LNCAP (cell line): ENCODE data around the gene LMF2.

ENCODE experiments used
- TF ChIP-seq, protein P1 (sequence below): fragments of 450-650 bp; IDR thresholded peaks from 2 replicates; pipeline ENCODE4 v1.5.1; 2017; ENCODE audit warnings: mild to moderate bottlenecking

Gene LMF2

DNA sequence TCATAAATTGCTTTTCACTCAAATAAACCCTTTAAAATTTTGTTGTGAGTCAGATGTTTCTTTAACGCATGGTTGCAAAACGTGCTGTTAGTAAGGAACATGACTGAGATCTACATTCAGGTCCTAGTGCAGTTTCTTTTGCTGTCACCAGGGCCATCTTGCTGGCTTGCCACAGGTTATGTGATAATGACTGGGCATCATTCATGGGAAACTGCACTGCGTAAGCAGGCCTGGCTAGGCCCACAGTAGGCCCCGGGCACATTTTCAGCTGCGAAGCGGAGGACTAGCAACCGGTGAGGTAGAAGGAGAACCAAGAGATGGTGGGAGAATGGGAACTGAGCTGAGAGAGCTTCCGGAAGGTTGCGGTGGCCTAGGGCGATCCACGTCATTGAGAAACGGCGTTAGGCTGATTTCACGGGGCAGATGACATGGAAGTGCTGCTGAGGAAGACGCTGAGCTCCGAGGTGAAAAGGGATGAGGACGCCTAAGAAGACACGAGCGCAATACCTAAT lies 35.0 kb upstream of the LMF2 start:
- TF ChIP-seq, protein P1, sequence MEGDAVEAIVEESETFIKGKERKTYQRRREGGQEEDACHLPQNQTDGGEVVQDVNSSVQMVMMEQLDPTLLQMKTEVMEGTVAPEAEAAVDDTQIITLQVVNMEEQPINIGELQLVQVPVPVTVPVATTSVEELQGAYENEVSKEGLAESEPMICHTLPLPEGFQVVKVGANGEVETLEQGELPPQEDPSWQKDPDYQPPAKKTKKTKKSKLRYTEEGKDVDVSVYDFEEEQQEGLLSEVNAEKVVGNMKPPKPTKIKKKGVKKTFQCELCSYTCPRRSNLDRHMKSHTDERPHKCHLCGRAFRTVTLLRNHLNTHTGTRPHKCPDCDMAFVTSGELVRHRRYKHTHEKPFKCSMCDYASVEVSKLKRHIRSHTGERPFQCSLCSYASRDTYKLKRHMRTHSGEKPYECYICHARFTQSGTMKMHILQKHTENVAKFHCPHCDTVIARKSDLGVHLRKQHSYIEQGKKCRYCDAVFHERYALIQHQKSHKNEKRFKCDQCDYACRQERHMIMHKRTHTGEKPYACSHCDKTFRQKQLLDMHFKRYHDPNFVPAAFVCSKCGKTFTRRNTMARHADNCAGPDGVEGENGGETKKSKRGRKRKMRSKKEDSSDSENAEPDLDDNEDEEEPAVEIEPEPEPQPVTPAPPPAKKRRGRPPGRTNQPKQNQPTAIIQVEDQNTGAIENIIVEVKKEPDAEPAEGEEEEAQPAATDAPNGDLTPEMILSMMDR = no peak

DNA sequence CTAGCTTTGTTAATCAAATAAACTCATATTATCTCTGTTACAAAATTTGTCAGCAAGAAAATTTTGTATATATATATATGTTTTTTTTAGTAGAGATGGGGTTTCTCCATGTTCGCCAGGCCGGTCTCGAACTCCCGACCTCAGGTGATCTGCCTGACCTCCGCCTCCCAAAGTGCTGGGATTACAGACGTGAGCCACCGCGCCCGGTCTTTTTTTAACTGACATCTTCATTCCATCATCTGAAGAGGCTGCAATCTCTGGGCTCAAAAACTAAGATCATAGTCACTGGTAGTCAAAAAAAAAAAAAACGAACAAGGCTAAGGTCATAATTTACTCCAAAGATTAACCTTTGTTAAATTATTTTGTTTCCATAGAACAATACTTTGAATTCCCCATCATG lies 32.9 kb upstream of the LMF2 start:
- TF ChIP-seq, protein P1 = no peak

DNA sequence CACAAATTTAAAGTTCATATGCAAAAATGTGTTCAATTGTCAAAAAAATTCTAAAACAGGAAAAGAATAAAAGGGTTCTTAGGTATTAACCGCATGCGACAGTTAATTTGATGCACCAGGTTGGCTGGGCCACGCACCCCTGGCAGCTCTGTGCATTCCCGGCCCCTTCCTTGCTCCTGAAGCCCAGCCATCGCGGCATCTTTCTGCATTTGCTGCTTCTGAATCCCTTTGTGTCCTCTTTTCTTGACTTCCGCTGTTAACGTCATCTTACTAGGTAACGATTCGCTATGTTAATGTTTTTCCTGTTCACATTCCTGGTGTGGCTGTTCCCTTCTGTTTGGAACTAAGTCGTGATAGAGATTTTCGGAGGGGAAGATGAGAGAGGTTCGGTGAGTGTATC lies 30.3 kb upstream of the LMF2 start:
- TF ChIP-seq, protein P1 = no peak

DNA sequence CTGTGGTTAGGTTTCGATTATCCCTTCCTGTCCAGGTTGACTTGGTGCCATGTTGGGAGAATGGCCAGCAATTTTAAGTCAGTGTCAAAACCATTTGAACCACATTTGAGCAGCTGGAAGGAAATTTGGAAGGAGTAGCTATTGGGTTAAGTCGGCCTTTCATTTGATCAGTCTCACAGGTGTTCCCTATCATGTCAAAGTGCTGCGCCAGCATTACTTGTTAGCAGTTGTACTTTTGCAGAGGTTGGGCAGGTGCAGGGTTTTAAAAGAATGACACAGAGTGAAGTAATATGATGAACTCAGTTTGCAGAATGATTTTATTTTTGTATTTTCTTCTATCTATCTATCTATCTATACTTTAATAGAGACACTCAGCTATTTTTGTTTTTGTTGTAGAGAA lies 28.7 kb upstream of the LMF2 start:
- TF ChIP-seq, protein P1 = no peak

DNA sequence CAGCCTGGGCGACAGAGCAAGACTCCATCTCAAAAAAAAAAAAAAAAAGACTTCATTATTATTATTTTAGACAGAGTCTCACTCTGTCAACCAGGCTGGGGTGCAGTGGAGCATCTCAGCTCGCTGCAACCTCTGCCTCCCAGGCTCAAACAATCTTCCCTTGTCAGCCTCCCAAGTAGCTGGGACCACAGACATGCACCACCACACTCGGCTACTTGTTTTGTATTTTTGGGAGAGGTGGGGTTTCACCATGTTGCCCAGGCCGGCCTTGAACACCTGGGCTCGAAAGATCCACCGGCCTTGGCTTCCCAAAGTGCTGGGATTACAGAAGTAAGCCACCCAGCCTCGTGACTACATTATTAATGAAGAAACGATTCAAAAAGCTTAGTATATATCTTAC lies 27.6 kb upstream of the LMF2 start:
- TF ChIP-seq, protein P1 = no peak

DNA sequence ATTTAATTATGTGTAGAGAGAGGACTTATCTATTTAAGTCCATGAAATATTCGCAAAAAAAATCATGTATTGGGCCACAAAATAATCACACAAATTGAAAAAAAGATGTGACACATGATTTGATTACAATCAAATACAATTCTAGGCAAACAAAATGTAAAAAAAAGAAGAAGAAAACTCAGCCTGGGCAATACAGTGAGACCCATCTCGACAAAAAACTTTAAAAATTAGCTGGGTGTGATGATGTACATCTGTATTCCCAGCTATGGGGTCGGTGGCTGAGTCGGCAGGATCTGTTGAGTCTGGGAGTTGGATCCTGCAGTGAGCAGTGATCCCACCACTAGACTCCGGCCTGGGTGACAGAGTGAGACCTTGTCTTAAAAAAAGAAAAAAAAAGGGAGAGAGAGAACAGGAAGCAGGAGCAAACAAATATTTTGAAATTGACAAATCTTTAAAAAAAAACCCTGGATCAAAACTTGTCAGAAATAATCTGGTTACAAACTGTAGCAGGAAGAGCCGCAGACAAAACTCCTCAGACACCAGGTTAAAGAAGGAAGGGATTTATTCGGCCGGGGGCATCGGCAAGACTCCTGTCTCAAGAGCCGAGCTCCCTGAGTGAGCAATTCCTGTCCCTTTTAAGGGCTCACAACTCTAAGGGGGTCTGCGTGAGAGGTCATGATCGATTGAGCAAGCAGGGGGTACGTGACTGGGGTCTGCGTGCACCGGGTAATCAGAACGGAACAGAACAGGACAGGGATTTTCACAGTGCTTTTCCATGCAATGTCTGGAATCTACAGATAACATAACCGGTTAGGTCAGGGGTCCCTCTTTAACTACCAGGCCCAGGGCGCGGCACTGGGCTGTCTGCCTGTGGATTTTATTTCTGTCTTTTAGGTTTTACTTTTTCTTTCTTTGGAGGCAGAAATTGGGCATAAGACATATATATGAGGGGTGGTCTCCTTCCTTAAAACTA lies 25.6 kb upstream of the LMF2 start:
- TF ChIP-seq, protein P1 = no peak

DNA sequence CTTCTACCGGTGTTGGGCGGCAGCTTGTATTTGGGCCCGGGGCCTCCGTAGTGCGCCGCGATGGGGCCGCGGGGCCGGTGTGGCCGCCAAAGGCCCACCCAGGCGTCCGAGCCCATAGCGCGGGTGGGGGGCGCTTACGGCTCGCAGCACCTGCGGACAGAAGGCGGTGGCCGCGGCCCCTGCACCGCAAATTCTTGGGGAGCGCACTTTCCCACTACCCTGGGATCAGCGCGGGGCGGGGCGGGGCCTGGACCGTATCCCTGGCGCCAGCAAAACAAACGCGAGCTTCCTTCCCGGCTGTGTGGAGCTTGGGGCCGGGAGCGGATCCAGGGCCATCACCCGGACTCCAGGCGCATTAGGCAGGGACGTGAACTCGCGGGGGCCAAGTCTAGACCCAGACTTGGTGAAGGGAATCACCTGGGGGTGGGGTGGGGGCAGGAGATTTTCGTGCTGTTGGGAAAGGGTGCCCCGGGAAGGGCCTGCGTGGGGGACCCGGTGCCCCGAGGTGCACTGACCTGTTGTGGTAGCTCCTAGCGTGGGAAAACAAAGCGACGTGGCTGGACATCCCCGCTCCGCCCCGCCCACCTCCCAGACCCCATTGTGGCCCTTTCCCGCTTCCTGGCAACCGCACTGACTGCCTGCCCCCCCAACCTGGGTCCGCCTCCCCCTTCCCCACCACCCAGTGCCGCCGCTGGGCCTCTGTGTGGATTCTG lies 24.6 kb upstream of the LMF2 start:
- TF ChIP-seq, protein P1 = no peak
